Activated naive CD4-positive, alpha-beta T cell treated with anti-CD3 and anti-CD28 coated beads, Interleukin-2, amount 50 U/mL, for 24 hours (primary cell): Measurements from ENCODE around the gene LARP1.

Experiments used
- H3K27ac Mint-ChIP-seq: one replicate; pipeline ENCODE4 v1.8.0; 2021; ENCODE audit warnings: mild to moderate bottlenecking, mixed read lengths
- H3K27me3 Mint-ChIP-seq: one replicate; pipeline ENCODE4 v1.8.0; 2021; ENCODE audit warnings: mixed read lengths
- H3K36me3 Mint-ChIP-seq: one replicate; pipeline ENCODE4 v1.8.0; 2021; ENCODE audit warnings: mixed read lengths
- H3K4me1 Mint-ChIP-seq: one replicate; pipeline ENCODE4 v1.8.0; 2021; ENCODE audit warnings: mixed read lengths
- H3K4me3 Mint-ChIP-seq: one replicate; pipeline ENCODE4 v1.8.0; 2021; ENCODE audit warnings: mild to moderate bottlenecking, mixed read lengths
- H3K9me3 Mint-ChIP-seq: one replicate; pipeline ENCODE4 v1.8.0; 2021; ENCODE audit warnings: mixed read lengths

LARP1 gene

GRCh38 chr5:154766558-154767281, 11.5 kb downstream of the LARP1 start:
- Mint-ChIP-seq H3K36me3 (peaks cover 1% of the 10 kb centered on the region), H3K4me1 (peaks cover 79% of the 10 kb centered on the region), H3K27me3 (no peaks in the 10 kb centered on the region), H3K9me3 (no peaks in the 10 kb centered on the region), H3K27ac (peak overlapping the region; percentile 72), H3K4me3 (peak overlapping the region; percentile 67)

GRCh38 chr5:154767576-154767975, 12.4 kb downstream of the LARP1 start:
- Mint-ChIP-seq H3K4me1 (peaks cover 78% of the 10 kb centered on the region), H3K36me3 (peaks cover 1% of the 10 kb centered on the region), H3K27ac (peak overlapping the region; percentile 24), H3K9me3 (no peaks in the 10 kb centered on the region), H3K4me3 (peak overlapping the region; percentile 67), H3K27me3 (no peaks in the 10 kb centered on the region)

- Mint-ChIP-seq H3K27me3 (no peaks in the 10 kb centered on the region), H3K27ac (peak overlapping the region; percentile 24), H3K36me3 (peaks cover 1% of the 10 kb centered on the region), H3K9me3 (no peaks in the 10 kb centered on the region), H3K4me3 (peak overlapping the region; percentile 67), H3K4me1 (peaks cover 81% of the 10 kb centered on the region)
These were observed 13.0 kb downstream of the LARP1 start for GRCh38 chr5:154768207-154768606.

- Mint-ChIP-seq H3K36me3 (peaks cover 1% of the 10 kb centered on the region), H3K27me3 (no peaks in the 10 kb centered on the region), H3K9me3 (no peaks in the 10 kb centered on the region), H3K27ac (peak overlapping the region; percentile 90), H3K4me3 (peak overlapping the region; percentile 63), H3K4me1 (peaks cover 90% of the 10 kb centered on the region)
These were observed 14.9 kb downstream of the LARP1 start for GRCh38 chr5:154770111-154770510.

GRCh38 chr5:154771383-154771901, 16.3 kb downstream of the LARP1 start:
- H3K4me1 Mint-ChIP-seq: peaks cover 86% of the 10 kb centered on the region
- no peaks in the 10 kb centered on the region for H3K9me3 Mint-ChIP-seq
- no peak overlapping the region for H3K4me3 Mint-ChIP-seq
- peaks cover 1% of the 10 kb centered on the region for H3K36me3 Mint-ChIP-seq
- no peak overlapping the region for H3K27ac Mint-ChIP-seq
- H3K27me3 Mint-ChIP-seq: no peaks in the 10 kb centered on the region

- Mint-ChIP-seq H3K27ac (no peak overlapping the region), H3K36me3 (peaks cover 2% of the 10 kb centered on the region), H3K27me3 (no peaks in the 10 kb centered on the region), H3K4me1 (peaks cover 77% of the 10 kb centered on the region), H3K4me3 (no peak overlapping the region), H3K9me3 (no peaks in the 10 kb centered on the region)
These were observed 18.1 kb downstream of the LARP1 start for GRCh38 chr5:154773326-154773725.

GRCh38 chr5:154776167-154776566, 21.0 kb downstream of the LARP1 start:
- Mint-ChIP-seq H3K36me3 (peaks cover 1% of the 10 kb centered on the region), H3K27me3 (no peaks in the 10 kb centered on the region), H3K4me1 (peaks cover 78% of the 10 kb centered on the region), H3K27ac (no peak overlapping the region), H3K4me3 (no peak overlapping the region), H3K9me3 (no peaks in the 10 kb centered on the region)

GRCh38 chr5:154778534-154778933, 23.4 kb downstream of the LARP1 start:
- no peak overlapping the region for H3K4me3 Mint-ChIP-seq
- peaks cover 81% of the 10 kb centered on the region for H3K4me1 Mint-ChIP-seq
- H3K27me3 Mint-ChIP-seq: no peaks in the 10 kb centered on the region
- H3K36me3 Mint-ChIP-seq: peaks cover 1% of the 10 kb centered on the region
- H3K27ac Mint-ChIP-seq: no peak overlapping the region
- H3K9me3 Mint-ChIP-seq: no peaks in the 10 kb centered on the region

- no peaks in the 10 kb centered on the region for H3K27me3 Mint-ChIP-seq
- no peak overlapping the region for H3K27ac Mint-ChIP-seq
- H3K4me1 Mint-ChIP-seq: peaks cover 81% of the 10 kb centered on the region
- H3K9me3 Mint-ChIP-seq: no peaks in the 10 kb centered on the region
- H3K4me3 Mint-ChIP-seq: peak overlapping the region; percentile 11
- H3K36me3 Mint-ChIP-seq: peaks cover 1% of the 10 kb centered on the region
These were observed 23.9 kb downstream of the LARP1 start for GRCh38 chr5:154779105-154779504.

GRCh38 chr5:154780128-154780527, 25.0 kb downstream of the LARP1 start:
- peaks cover 81% of the 10 kb centered on the region for H3K4me1 Mint-ChIP-seq
- peaks cover 1% of the 10 kb centered on the region for H3K36me3 Mint-ChIP-seq
- H3K27me3 Mint-ChIP-seq: no peaks in the 10 kb centered on the region
- no peak overlapping the region for H3K4me3 Mint-ChIP-seq
- H3K9me3 Mint-ChIP-seq: no peaks in the 10 kb centered on the region
- no peak overlapping the region for H3K27ac Mint-ChIP-seq

- H3K36me3 Mint-ChIP-seq: peaks cover 1% of the 10 kb centered on the region
- no peaks in the 10 kb centered on the region for H3K9me3 Mint-ChIP-seq
- no peaks in the 10 kb centered on the region for H3K27me3 Mint-ChIP-seq
- H3K4me3 Mint-ChIP-seq: no peak overlapping the region
- peak overlapping the region; percentile 46 for H3K27ac Mint-ChIP-seq
- H3K4me1 Mint-ChIP-seq: peaks cover 90% of the 10 kb centered on the region
These were observed 27.1 kb downstream of the LARP1 start for GRCh38 chr5:154782326-154782725.

- Mint-ChIP-seq H3K27ac (peak overlapping the region; percentile 30), H3K9me3 (no peaks in the 10 kb centered on the region), H3K27me3 (no peaks in the 10 kb centered on the region), H3K4me1 (peaks cover 93% of the 10 kb centered on the region), H3K4me3 (no peak overlapping the region), H3K36me3 (peaks cover 1% of the 10 kb centered on the region)
These were observed 27.8 kb downstream of the LARP1 start for GRCh38 chr5:154782812-154783592.

- Mint-ChIP-seq H3K4me1 (peaks cover 94% of the 10 kb centered on the region), H3K36me3 (peaks cover 2% of the 10 kb centered on the region), H3K27me3 (no peaks in the 10 kb centered on the region), H3K27ac (peak overlapping the region; percentile 69), H3K4me3 (no peak overlapping the region), H3K9me3 (no peaks in the 10 kb centered on the region)
These were observed 28.7 kb downstream of the LARP1 start for GRCh38 chr5:154783774-154784460.

- Mint-ChIP-seq H3K4me3 (no peak overlapping the region), H3K27ac (peak overlapping the region; percentile 57), H3K4me1 (peaks cover 87% of the 10 kb centered on the region), H3K27me3 (no peaks in the 10 kb centered on the region), H3K9me3 (no peaks in the 10 kb centered on the region), H3K36me3 (peaks cover 2% of the 10 kb centered on the region)
These were observed 29.7 kb downstream of the LARP1 start for GRCh38 chr5:154784856-154785255.

GRCh38 chr5:154786414-154786813, 31.2 kb downstream of the LARP1 start:
- no peaks in the 10 kb centered on the region for H3K9me3 Mint-ChIP-seq

More at GRCh38 chr5:154786414-154786813, 31.2 kb downstream of the LARP1 start:
- no peak overlapping the region for H3K4me3 Mint-ChIP-seq
- H3K27me3 Mint-ChIP-seq: no peaks in the 10 kb centered on the region
- peaks cover 72% of the 10 kb centered on the region for H3K4me1 Mint-ChIP-seq
- peaks cover 2% of the 10 kb centered on the region for H3K36me3 Mint-ChIP-seq
- H3K27ac Mint-ChIP-seq: peak overlapping the region; percentile 81
